ENCODE measurements around the gene COL23A1.

COL23A1 gene

GRCh38 chr5:178532666-178533065, 57.5 kb downstream of the COL23A1 start:
- DNase-seq (ENCODE audit: low read depth in 2 of 2), result no peak

- DNase-seq (ENCODE audit: low read depth in 2 of 2), result no peak
These were observed 58.0 kb downstream of the COL23A1 start for GRCh38 chr5:178532236-178532635.

GRCh38 chr5:178531786-178532185, 58.4 kb downstream of the COL23A1 start:
- no peak for DNase-seq (ENCODE audit: low read depth in 2 of 2)

GRCh38 chr5:178530526-178530925, 59.7 kb downstream of the COL23A1 start:
- no peak for DNase-seq (ENCODE audit: low read depth in 2 of 2)

- DNase-seq (ENCODE audit: low read depth in 2 of 2), result no peak
These were observed 61.1 kb downstream of the COL23A1 start for GRCh38 chr5:178529080-178529479.

- no peak for DNase-seq (ENCODE audit: low read depth in 2 of 2)
These were observed 62.5 kb downstream of the COL23A1 start for GRCh38 chr5:178527458-178528307.

- no peak for DNase-seq (ENCODE audit: low read depth in 2 of 2)
These were observed 63.3 kb downstream of the COL23A1 start for GRCh38 chr5:178526773-178527457.

GRCh38 chr5:178525906-178526732, 64.1 kb downstream of the COL23A1 start:
- no peak for DNase-seq (ENCODE audit: low read depth in 2 of 2)

- no peak for DNase-seq (ENCODE audit: low read depth in 2 of 2)
These were observed 65.9 kb downstream of the COL23A1 start for GRCh38 chr5:178524093-178524882.

- no peak for DNase-seq (ENCODE audit: low read depth in 2 of 2)
These were observed 67.8 kb downstream of the COL23A1 start for GRCh38 chr5:178522361-178522760.

GRCh38 chr5:178520851-178521250, 69.3 kb downstream of the COL23A1 start:
- DNase-seq (ENCODE audit: low read depth in 2 of 2), result no peak

- DNase-seq (ENCODE audit: low read depth in 2 of 2), result no peak
These were observed 70.4 kb downstream of the COL23A1 start for GRCh38 chr5:178519804-178520203.

GRCh38 chr5:178519155-178519554, 71.0 kb downstream of the COL23A1 start:
- no peak for DNase-seq (ENCODE audit: low read depth in 2 of 2)

- no peak for DNase-seq (ENCODE audit: low read depth in 2 of 2)
These were observed 73.5 kb downstream of the COL23A1 start for GRCh38 chr5:178516504-178517235.

- no peak for DNase-seq (ENCODE audit: low read depth in 2 of 2)
These were observed 74.3 kb downstream of the COL23A1 start for GRCh38 chr5:178515776-178516503.

- DNase-seq (ENCODE audit: low read depth in 2 of 2), result no peak
These were observed 75.3 kb downstream of the COL23A1 start for GRCh38 chr5:178514851-178515418.

GRCh38 chr5:178511172-178511571, 79.0 kb downstream of the COL23A1 start:
- no peak for DNase-seq (ENCODE audit: low read depth in 2 of 2)

- DNase-seq (ENCODE audit: low read depth in 2 of 2), result no peak
These were observed 80.6 kb downstream of the COL23A1 start for GRCh38 chr5:178509491-178510057.
